LNCAP (cell line): Measurements from ENCODE around the gene CACNA1C.

Experiments
- CTCF ChIP-seq: fragments of 450-650 bp; IDR thresholded peaks from 2 replicates; pipeline ENCODE4 v1.5.1; 2017; ENCODE audit warnings: mild to moderate bottlenecking

CACNA1C gene

GRCh38 chr12:2563709-2564108 is 510.9 kb downstream of the CACNA1C start:
- TF ChIP-seq CTCF: no peak

GRCh38 chr12:2566161-2566560 is 513.4 kb downstream of the CACNA1C start:
- no peak for TF ChIP-seq CTCF

- no peak for TF ChIP-seq CTCF
Observed at GRCh38 chr12:2567711-2568110, 514.9 kb downstream of the CACNA1C start.

GRCh38 chr12:2570562-2570961 is 517.8 kb downstream of the CACNA1C start:
- no peak for TF ChIP-seq CTCF

GRCh38 chr12:2574355-2574935 is 521.7 kb downstream of the CACNA1C start:
- TF ChIP-seq CTCF: no peak

GRCh38 chr12:2575245-2575644 is 522.5 kb downstream of the CACNA1C start:
- no peak for TF ChIP-seq CTCF

- no peak for TF ChIP-seq CTCF
Observed at GRCh38 chr12:2578211-2578610, 525.4 kb downstream of the CACNA1C start.

GRCh38 chr12:2578772-2579171 is 526.0 kb downstream of the CACNA1C start:
- no peak for TF ChIP-seq CTCF
